ENCODE results near the gene SHLD3. TPM values are rescaled to one million over a fixed set of nuclear protein-coding genes. Genes with fewer than 3 reads are reported as not detected.
"Not testable (repeated sequence)": the region's sequence is repeated elsewhere in the genome, so short reads cannot be mapped to it uniquely, and the experiment has no call there.

Gene SHLD3
- polyA plus RNA-seq, 3 donors, result 3.1 to 4.2 (median 3.2) TPM

- peak in 1 of 11 donors; percentile 0 for DNase-seq (ENCODE audit: extremely low read depth in 1 of 11, low read depth in 9 of 11, low spot score in 4 of 11)
Observed at GRCh38 chr5:65663804-65664521, 39.1 kb downstream of the SHLD3 start.

DNA sequence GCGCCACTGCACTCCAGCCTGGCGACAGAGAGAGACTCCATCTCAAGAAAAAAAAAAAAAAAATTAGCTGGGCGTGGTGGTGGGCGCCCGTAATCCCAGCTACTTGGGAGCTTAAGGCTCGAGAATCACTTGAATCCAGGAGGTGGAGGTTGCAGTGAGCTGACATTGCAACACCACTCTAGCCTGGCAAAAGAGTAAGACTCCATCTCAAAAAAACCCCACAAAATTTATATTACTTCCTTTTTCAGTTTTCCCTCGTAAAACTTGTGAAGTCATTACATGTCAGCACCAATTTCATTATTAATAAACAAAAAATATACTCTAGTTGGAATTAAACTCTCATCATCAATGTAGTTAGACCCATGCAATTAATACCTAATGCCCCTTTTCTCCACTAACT, 43.9 kb downstream of the SHLD3 start:
- DNase-seq (ENCODE audit: extremely low read depth in 1 of 11, low read depth in 9 of 11, low spot score in 4 of 11), result no peak

- DNase-seq (ENCODE audit: extremely low read depth in 1 of 11, low read depth in 9 of 11, low spot score in 4 of 11), result no peak
Observed at GRCh38 chr5:65672796-65673195, 48.0 kb downstream of the SHLD3 start.

- DNase-seq (ENCODE audit: extremely low read depth in 1 of 11, low read depth in 9 of 11, low spot score in 4 of 11), result no peak
Observed at GRCh38 chr5:65674749-65675148, 49.9 kb downstream of the SHLD3 start.

DNA sequence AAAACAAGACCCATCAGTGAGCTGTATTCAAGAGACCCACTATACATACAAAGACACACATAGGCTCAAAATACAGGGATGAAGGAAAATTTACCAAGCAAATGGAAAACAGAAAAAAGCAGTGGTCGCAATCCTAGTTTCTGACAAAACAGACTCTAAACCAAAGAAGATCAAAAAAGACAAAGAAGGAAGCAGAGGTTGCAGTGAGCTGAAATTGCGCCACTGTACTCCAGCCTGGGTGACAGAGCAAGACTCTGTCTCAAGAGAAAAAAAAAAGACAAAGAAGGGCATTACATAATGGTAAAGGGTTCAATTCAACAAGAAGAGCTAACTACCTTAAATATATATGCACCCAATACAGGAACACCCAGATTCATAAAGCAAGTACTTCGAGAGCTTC, 51.2 kb downstream of the SHLD3 start:
- DNase-seq (ENCODE audit: extremely low read depth in 1 of 11, low read depth in 9 of 11, low spot score in 4 of 11), result not testable (repeated sequence)

Other genes starting within 250 kb of the SHLD3 start
- 1 to 10 TPM; 2.1 to 3.5 (median 3.2) TPM for gene ADAMTS6, start 143.1 kb upstream of the SHLD3 start, polyA plus RNA-seq (ENCODE audit: insufficient read length in 3 of 3)
- gene CENPK, start 61.9 kb upstream of the SHLD3 start, polyA plus RNA-seq (ENCODE audit: insufficient read length in 3 of 3), result 10 to 100 TPM; 30.3 to 41.9 (median 33.2) TPM
- gene PPWD1, start 61.7 kb upstream of the SHLD3 start, polyA plus RNA-seq (ENCODE audit: insufficient read length in 3 of 3), result 10 to 100 TPM; 60.1 to 98.9 (median 83.2) TPM
- 10 to 100 TPM; 21.0 to 25.2 (median 24.4) TPM for gene TRIM23, start 694 bp upstream of the SHLD3 start, polyA plus RNA-seq (ENCODE audit: insufficient read length in 3 of 3)
- 10 to 100 TPM; 25.7 to 35.9 (median 32.4) TPM for gene TRAPPC13, start within 50 bp of the SHLD3 start, polyA plus RNA-seq (ENCODE audit: insufficient read length in 3 of 3)
- gene SGTB, start 97.1 kb downstream of the SHLD3 start, polyA plus RNA-seq (ENCODE audit: insufficient read length in 3 of 3), result 1 to 10 TPM; 7.8 to 9.3 (median 9.0) TPM
- 10 to 100 TPM; 37.4 to 39.7 (median 37.6) TPM for gene NLN, start 97.2 kb downstream of the SHLD3 start, polyA plus RNA-seq (ENCODE audit: insufficient read length in 3 of 3)